Glomerular visceral epithelial cell (primary cell): ENCODE data around the gene CCNL1.
"Not testable (repeated sequence)": the region's sequence is repeated elsewhere in the genome, so short reads cannot be mapped to it uniquely, and the experiment has no call there.

Experiments
- DNase-seq: peaks from one replicate; pipeline ENCODE4 v3.0.0-alpha.2; 2016; ENCODE audit errors: extremely low spot score

The CCNL1 gene

GRCh38 chr3:157103860-157104259 lies 56.1 kb downstream of the CCNL1 start:
- DNase-seq = no peak

GRCh38 chr3:157103280-157103679 lies 56.7 kb downstream of the CCNL1 start:
- no peak for DNase-seq

DNA sequence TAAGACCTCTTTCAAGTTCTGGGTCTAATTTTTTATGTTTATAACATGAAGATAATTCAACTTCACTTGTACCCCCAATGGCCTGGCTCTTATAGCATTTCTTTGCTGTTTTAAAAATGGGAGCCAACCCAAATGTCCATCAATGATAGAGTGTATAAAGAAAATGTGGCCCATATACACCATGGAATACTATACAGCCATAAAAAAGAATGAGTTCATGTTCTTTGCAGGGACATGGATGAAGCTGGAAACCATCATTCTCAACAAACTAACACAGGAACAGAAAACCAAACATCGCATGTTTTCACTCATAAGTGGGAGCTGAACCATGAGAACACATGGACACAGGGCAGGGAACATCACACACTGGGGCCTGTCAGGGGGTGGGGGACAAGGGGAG lies 57.4 kb downstream of the CCNL1 start:
- DNase-seq = not testable (repeated sequence)

DNA sequence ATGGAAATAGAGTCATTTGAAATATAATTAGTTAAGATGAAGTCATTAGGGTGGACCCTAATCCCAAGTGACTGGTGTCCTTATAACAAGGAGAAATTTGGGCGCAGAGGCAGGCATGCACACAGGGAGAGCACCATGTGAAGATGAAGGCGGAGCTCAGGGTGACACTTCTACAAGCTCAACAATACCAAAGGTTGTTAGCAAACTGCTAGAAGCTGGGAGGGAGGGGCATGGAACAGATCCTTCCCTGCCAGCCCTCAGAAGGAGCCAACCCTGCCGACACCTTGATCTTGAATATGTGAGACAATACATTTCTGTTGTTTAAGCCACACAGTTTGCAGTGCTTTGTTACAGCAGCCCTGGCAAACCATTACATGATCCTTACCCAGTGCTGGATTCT lies 57.8 kb downstream of the CCNL1 start:
- DNase-seq = no peak

DNA sequence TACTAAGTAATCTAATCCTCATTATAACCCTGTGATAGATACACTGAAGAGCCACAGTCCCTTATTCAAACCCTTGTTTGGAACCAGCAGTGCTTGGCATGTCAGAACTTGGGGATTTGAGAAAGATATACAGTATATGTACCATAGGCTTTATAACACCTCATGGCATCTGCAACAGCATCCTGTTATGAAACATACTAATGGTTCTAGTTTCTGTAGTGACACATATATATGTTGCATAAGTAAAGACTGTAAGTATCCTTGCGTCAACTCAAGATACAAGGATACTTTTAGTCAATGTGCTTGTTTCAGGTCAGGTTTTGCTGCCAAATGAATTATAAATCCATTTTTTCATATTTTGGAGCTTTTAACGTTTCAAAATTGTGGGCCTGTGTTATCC lies 58.5 kb downstream of the CCNL1 start:
- no peak for DNase-seq

DNA sequence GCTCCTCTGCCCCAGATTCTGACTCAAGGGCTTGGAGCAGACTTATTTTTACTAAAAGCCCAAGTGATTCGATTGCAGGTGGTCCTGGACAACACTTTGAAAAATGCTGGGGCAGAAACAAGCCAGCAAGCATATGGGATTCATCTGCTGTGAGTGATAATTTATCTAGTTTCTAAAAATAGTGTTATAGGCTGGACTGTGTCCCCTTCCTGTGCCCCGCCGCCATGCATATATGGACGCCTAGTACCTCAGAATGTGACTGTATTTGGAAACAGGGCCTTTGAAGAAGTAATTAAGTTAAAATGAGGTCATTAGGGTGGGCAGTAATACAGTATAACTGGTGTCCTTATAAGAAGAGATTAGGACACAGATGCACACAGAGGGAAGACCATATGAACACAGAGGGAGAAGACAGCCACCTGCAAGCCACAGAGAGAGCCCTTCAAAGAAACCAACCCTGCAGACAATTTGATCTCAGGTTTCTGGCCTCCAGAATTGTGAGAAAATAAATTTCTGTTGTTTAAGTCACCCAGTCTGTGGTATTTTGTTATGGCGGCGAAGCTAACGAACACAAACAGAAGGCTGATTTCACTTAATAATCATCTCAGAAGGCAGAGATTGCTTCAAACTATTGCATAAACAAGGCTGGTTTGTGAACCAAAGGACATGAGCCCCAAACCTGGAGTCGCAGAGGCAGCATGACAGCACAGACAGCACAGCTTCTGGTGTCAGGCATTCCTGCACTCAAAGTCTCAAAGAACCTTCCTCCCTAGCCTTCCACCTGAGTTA lies 59.1 kb downstream of the CCNL1 start:
- no peak for DNase-seq

DNA sequence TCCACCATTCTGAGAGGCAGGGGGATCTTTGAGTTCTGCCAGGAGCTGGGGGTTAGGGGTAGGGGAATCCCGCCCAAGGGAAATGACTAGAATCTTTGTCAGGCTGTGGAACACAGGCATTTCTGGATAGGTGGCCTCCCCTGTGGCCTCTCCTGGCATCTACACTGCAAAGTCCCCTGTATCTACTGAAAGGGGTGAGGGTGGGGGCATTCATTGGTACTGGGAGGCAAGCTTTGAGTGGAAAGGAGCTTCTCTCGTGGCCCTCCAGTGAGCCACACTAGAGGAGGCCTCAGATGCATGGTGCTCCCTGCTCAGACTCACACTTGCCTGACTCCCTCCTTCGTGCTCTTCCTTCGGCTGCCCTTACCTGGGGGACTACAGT lies 59.9 kb downstream of the CCNL1 start:
- no peak for DNase-seq

- DNase-seq = no peak
These were observed 60.4 kb downstream of the CCNL1 start for GRCh38 chr3:157099326-157100095.

DNA sequence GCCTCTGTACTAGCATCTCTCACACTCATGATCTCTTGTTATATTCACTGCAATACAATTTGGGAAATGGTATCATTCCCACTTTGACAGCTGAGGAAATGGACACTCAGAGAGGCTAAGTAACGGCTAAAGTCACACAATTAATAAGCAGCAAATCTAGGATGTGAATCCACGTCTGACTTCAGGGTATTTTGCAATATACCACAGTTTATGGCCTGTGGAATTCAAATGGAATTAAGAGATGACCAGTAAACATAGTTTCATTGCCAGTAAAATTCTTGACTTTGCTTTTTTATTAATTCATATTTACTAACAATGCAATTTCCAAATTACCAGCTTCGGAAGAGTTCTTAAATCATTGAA lies 61.1 kb downstream of the CCNL1 start:
- DNase-seq = no peak

DNA sequence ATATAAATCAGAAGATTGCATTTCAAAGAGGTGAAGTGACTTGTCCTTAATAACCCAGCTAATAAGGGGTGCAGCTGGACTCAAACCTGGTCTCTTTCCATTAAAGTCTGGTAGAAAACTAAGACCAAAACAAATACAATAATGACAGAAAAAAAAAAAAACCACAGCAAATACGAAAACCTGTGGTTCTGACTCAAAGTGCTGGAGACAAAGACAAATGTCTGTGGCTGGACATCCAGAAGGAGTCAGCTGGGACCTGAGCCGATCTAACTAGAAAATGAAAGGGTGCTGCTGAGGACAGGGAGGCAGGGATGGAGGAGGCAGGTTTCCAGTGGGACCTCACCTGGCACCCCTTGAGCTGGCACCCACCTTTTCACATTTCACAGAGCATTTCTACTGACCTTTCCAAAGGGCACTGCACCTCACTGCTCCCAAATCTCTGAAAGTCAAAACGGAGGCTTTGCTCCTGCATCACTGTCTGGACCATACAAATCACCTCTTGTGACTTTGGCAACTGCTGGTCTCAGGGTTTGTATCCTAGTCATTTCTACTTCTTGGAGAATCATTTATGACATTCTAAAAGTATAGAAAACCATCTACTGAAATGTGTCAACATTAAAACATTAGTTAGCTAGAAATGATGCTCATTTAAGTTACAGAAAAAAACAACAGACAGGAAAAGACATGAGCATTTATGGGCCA lies 61.7 kb downstream of the CCNL1 start:
- DNase-seq = no peak
